ENCODE data around the gene MIB2. TPM values are rescaled to one million over a fixed set of nuclear protein-coding genes. Genes with fewer than 3 reads are reported as not detected.
"Not testable (repeated sequence)": the region's sequence is repeated elsewhere in the genome, so short reads cannot be mapped to it uniquely, and the experiment has no call there.

MIB2 gene
- total and polyA plus RNA-seq, 4 experiments from 2014 or later = 12.7 to 114 (median 73.5) TPM

DNA sequence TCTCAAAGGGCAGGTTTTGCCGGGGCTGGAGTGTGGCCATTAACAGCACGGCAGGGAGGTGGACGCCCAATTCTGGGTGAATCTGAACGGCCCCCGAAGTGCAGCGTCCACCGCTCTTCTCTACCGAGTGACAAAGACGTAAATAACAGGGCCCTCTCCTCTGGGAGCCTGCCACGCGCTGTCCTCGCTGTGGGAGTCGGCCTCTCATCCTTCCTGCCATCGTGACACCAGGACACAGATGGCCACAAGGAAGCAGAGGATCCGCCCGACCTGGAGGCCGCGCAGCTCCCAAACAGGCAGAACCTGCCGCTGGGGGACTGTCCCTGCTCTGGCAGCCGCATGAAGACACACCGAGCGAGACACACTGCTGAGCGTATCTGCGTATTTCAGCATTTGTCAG lies 55.6 kb downstream of the MIB2 start:
- H3K27me3 Mint-ChIP-seq = no peaks in the 10 kb centered on the region
- H3K27ac Mint-ChIP-seq = no peak overlapping the region
- intact Hi-C loops (cut with micrococcal nuclease) = no loop called here
- no peaks in the 10 kb centered on the region for H3K4me1 ChIP-seq (ENCODE audit: insufficient read depth, low read length)
- DNase-seq = no peak
- no peak overlapping the region for H3K27ac ChIP-seq (ENCODE audit: low read depth, low read length)
- CTCF ChIA-PET (ENCODE audit: partially characterized antibody) = no interaction called here
- H3K4me3 ChIP-seq (ENCODE audit: low read length in 2 of 2) = no peak overlapping the region
- no peaks in the 10 kb centered on the region for H3K4me1 Mint-ChIP-seq
- no peak overlapping the region for H3K4me3 Mint-ChIP-seq
- H3K27me3 ChIP-seq (ENCODE audit: insufficient read depth, low read length) = no peaks in the 10 kb centered on the region
- H3K9me3 ChIP-seq (ENCODE audit: control insufficient read depth in 1 of 2, low read length in 2 of 2) = no peaks in the 10 kb centered on the region
- POLR2A ChIA-PET (ENCODE audit: partially characterized antibody) = interaction anchor here (0.7 kb wide), 1 partner anchor 17 kb away, joined by 3 read pairs; no protein-coding TSS in a partner anchor
- H3K9me3 Mint-ChIP-seq = no peaks in the 10 kb centered on the region
- H3K36me3 Mint-ChIP-seq = peaks cover 20 to 24% of the 10 kb centered on the region in 2 donors
- peaks cover 16% of the 10 kb centered on the region for H3K36me3 ChIP-seq (ENCODE audit: insufficient read depth, low read length)

DNA sequence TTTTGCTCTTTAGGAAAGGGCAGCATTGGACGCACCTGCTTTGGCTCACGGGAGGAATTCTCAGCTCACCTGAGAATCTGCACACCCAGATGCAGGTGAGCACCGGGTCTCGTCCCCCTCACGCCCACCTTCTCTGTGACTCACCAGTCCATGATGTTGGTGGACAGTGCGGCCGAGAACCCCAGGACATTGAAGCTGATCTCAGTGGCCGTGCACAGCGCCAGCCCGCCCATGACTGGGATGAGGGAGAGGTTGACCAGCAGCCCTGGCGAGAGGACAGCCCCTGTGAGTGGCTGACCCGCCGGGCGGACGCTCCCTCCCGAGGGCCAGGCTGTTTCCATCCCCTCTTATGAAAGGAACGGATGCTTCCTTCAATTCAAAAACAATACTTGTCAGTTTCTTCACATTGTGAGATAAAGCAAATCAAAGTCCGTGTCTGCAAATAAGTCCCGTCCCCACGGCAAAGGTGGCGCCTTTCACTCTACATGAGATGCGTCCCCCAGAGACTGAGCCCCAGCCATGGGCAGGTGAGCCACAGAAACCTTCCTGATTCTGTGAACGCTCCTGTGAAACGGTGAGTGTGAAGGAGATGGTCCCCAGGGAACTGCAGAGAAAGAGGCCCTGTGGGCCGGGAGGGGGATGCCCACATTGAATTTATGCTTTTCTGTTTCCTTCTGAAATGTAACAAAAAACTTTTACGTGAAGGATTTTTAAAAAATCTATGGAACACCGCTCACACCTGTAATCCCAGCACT lies 56.2 kb downstream of the MIB2 start:
- Mint-ChIP-seq H3K9me3 (no peaks in the 10 kb centered on the region), H3K27ac (peak overlapping the region in 2 of 7 donors; percentile 13 to 25), H3K27me3 (no peaks in the 10 kb centered on the region), H3K4me3 (no peak overlapping the region), H3K36me3 (peaks cover 16 to 21% of the 10 kb centered on the region in 2 donors), H3K4me1 (no peaks in the 10 kb centered on the region)
- Histone ChIP-seq H3K9me3 (ENCODE audit: control insufficient read depth in 1 of 2, low read length in 2 of 2) (no peaks in the 10 kb centered on the region), H3K27ac (ENCODE audit: low read depth, low read length) (no peak overlapping the region), H3K4me1 (ENCODE audit: insufficient read depth, low read length) (no peaks in the 10 kb centered on the region), H3K27me3 (ENCODE audit: insufficient read depth, low read length) (no peaks in the 10 kb centered on the region), H3K36me3 (ENCODE audit: insufficient read depth, low read length) (peaks cover 10% of the 10 kb centered on the region), H3K4me3 (ENCODE audit: low read length in 2 of 2) (no peak overlapping the region)
- DNase-seq = no peak
- POLR2A ChIA-PET (ENCODE audit: partially characterized antibody) = interaction anchor here (0.7 kb wide), 1 partner anchor 16 kb away, joined by 3 read pairs; no protein-coding TSS in a partner anchor
- CTCF ChIA-PET (ENCODE audit: partially characterized antibody) = no interaction called here
- intact Hi-C loops (cut with micrococcal nuclease) = no loop called here

DNA sequence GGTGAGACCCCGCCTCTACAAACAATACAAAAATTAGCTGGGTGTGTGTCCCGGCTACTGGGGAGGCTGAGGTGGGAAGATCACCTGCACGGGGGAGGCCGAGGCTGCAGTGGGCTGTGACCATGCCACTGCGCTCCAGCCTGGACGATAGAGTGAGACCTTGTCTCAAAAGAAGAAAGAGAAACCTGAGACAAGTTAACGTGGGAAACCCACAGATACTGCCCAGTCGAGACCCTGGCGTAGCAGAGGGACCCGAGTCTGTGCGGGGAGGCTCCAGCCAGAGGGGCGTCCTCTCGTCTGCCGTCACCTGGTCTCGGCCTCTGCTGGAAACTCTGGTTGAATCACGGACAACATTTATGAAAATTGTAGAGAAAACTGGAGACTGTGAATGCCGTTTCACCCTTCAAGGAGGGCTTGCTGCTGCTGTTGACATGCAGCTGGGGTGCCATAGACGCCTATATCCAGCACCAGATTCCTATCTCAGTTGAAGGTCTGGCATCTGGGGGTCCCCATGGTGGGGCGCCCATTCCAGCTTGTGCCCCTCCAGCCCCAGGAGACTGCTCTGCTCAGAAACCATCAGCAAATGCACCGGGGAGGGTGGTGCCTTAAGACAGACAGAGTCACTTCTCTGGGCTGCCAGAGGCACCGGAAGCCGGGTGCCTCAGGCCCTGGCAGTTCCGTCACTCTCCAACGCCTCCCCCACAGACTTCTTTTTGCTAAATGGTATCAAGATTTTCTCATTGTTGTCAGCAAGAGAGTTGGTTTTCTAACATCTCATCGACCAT lies 57.1 kb downstream of the MIB2 start:
- Histone ChIP-seq H3K27me3 (ENCODE audit: insufficient read depth, low read length) (no peaks in the 10 kb centered on the region), H3K9me3 (ENCODE audit: control insufficient read depth in 1 of 2, low read length in 2 of 2) (no peaks in the 10 kb centered on the region), H3K27ac (ENCODE audit: low read depth, low read length) (no peak overlapping the region), H3K4me1 (ENCODE audit: insufficient read depth, low read length) (peaks cover 3% of the 10 kb centered on the region), H3K4me3 (ENCODE audit: low read length in 2 of 2) (no peak overlapping the region), H3K36me3 (ENCODE audit: insufficient read depth, low read length) (peaks cover 9% of the 10 kb centered on the region)
- Mint-ChIP-seq H3K4me1 (peaks cover 0 to 3% (median 1%) of the 10 kb centered on the region in 4 donors), H3K36me3 (peaks cover 15 to 19% of the 10 kb centered on the region in 2 donors), H3K4me3 (no peak overlapping the region), H3K27ac (no peak overlapping the region), H3K27me3 (no peaks in the 10 kb centered on the region), H3K9me3 (no peaks in the 10 kb centered on the region)
- ChIA-PET POLR2A (ENCODE audit: partially characterized antibody) (no interaction called here), CTCF (ENCODE audit: partially characterized antibody) (interaction anchor here (0.7 kb wide), 1 partner anchor 11 kb away, joined by 3 read pairs; no protein-coding TSS in a partner anchor)
- DNase-seq = no peak
- intact Hi-C loops (cut with micrococcal nuclease) = no loop called here

DNA sequence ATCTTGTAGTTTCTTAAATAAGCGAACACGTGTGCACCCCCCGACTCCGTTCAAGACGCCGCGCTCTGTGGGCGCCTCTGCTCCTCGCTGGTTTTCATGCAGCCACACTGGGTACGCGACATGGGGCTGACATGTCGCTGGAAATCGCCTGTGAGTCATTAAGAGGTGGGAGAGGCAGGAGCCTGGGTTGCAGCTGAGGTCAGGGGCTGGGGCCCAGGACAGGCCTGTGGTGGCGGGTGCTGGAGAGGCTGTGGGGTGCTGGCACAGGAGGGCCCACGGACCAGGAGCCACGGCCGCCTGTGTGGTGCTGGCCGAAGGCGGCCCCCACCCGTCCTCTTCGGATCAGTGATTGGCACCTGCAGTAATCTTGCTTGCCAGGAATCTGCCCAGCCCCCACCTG lies 59.5 kb downstream of the MIB2 start:
- H3K9me3 ChIP-seq (ENCODE audit: control insufficient read depth in 1 of 2, low read length in 2 of 2); H3K27ac ChIP-seq (ENCODE audit: low read depth, low read length); H3K27me3 ChIP-seq (ENCODE audit: insufficient read depth, low read length); H3K4me3 Mint-ChIP-seq; POLR2A ChIA-PET (ENCODE audit: partially characterized antibody); DNase-seq; H3K36me3 ChIP-seq (ENCODE audit: insufficient read depth, low read length); intact Hi-C loops (cut with micrococcal nuclease); CTCF ChIA-PET (ENCODE audit: partially characterized antibody); H3K4me3 ChIP-seq (ENCODE audit: low read length in 2 of 2); H3K9me3 Mint-ChIP-seq; H3K27me3 Mint-ChIP-seq: not testable (repeated sequence)
- H3K36me3 Mint-ChIP-seq = peaks cover 7 to 22% of the 10 kb centered on the region in 2 donors
- peaks cover 16 to 25% (median 20%) of the 10 kb centered on the region in 4 donors for H3K4me1 Mint-ChIP-seq
- H3K4me1 ChIP-seq (ENCODE audit: insufficient read depth, low read length) = peaks cover 22% of the 10 kb centered on the region
- peak overlapping the region in 1 of 7 donors; percentile 60 for H3K27ac Mint-ChIP-seq

DNA sequence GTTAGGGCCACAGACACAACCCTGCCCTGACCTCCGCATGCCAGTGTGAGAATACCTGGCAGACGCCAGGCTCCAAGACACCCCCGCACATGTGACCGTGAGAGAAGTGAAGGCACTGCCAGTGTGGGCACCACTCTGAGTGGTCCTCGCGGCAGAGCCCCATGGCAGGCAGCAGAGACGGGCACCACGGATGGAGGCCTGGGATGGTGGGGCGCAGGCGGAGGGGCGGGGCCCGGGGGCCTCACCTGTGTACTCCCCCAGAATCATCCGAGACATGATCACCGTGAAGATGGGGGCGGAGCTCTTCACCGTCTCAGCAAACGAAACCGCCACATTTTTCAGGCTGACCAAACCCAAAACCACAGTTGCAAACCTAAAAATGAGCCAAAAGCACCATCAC lies 59.9 kb downstream of the MIB2 start:
- H3K27ac ChIP-seq (ENCODE audit: low read depth, low read length); H3K27ac Mint-ChIP-seq; H3K36me3 ChIP-seq (ENCODE audit: insufficient read depth, low read length); POLR2A ChIA-PET (ENCODE audit: partially characterized antibody); CTCF ChIA-PET (ENCODE audit: partially characterized antibody); intact Hi-C loops (cut with micrococcal nuclease); H3K27me3 ChIP-seq (ENCODE audit: insufficient read depth, low read length); H3K9me3 ChIP-seq (ENCODE audit: control insufficient read depth in 1 of 2, low read length in 2 of 2); H3K4me3 Mint-ChIP-seq; DNase-seq; H3K9me3 Mint-ChIP-seq; H3K27me3 Mint-ChIP-seq; H3K4me3 ChIP-seq (ENCODE audit: low read length in 2 of 2): not testable (repeated sequence)
- peaks cover 22% of the 10 kb centered on the region for H3K4me1 ChIP-seq (ENCODE audit: insufficient read depth, low read length)
- H3K36me3 Mint-ChIP-seq = peaks cover 5 to 19% of the 10 kb centered on the region in 2 donors
- peaks cover 16 to 25% (median 20%) of the 10 kb centered on the region in 4 donors for H3K4me1 Mint-ChIP-seq

DNA sequence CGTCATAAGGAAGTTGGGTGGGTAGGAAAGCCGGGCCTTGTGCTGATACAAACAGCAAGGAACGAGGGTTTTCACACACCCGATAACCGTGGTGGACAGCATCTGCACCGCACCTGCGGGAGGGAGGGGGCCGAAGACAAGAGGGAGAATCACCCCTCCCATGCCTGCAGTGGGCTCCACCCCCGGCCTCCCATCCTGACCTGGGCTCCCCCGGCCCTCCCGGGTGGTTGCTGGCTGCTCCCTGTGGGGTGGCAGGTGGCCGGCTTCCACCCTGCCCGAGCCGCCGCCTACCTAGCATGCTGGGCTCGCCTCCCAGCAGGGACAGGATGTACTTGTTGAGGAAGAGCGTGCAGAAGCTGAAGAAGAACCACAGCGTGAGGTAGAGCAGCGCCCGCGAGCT lies 60.8 kb downstream of the MIB2 start:
- Mint-ChIP-seq H3K36me3 (peaks cover 5 to 19% of the 10 kb centered on the region in 2 donors), H3K4me1 (peaks cover 16 to 25% (median 21%) of the 10 kb centered on the region in 4 donors)
- POLR2A ChIA-PET (ENCODE audit: partially characterized antibody); H3K36me3 ChIP-seq (ENCODE audit: insufficient read depth, low read length); H3K27ac ChIP-seq (ENCODE audit: low read depth, low read length); intact Hi-C loops (cut with micrococcal nuclease); H3K4me3 Mint-ChIP-seq; H3K27me3 ChIP-seq (ENCODE audit: insufficient read depth, low read length); H3K9me3 Mint-ChIP-seq; H3K27ac Mint-ChIP-seq; CTCF ChIA-PET (ENCODE audit: partially characterized antibody); H3K27me3 Mint-ChIP-seq; H3K4me3 ChIP-seq (ENCODE audit: low read length in 2 of 2); H3K9me3 ChIP-seq (ENCODE audit: control insufficient read depth in 1 of 2, low read length in 2 of 2); DNase-seq: not testable (repeated sequence)
- H3K4me1 ChIP-seq (ENCODE audit: insufficient read depth, low read length) = peaks cover 22% of the 10 kb centered on the region
